VCaP (cell line): Measurements from ENCODE around the gene TENT5C.

ENCODE experiments used
- H3K27ac ChIP-seq: fragments of 450-650 bp; 2 replicates; pipeline ENCODE4 v1.5.1; 2017
- TF ChIP-seq, protein P1 (sequence below): fragments of 450-650 bp; conservative IDR thresholded peaks from 2 replicates; pipeline ENCODE4 v1.5.1; 2017; ENCODE audit warnings: mild to moderate bottlenecking, moderate library complexity

Gene TENT5C

DNA sequence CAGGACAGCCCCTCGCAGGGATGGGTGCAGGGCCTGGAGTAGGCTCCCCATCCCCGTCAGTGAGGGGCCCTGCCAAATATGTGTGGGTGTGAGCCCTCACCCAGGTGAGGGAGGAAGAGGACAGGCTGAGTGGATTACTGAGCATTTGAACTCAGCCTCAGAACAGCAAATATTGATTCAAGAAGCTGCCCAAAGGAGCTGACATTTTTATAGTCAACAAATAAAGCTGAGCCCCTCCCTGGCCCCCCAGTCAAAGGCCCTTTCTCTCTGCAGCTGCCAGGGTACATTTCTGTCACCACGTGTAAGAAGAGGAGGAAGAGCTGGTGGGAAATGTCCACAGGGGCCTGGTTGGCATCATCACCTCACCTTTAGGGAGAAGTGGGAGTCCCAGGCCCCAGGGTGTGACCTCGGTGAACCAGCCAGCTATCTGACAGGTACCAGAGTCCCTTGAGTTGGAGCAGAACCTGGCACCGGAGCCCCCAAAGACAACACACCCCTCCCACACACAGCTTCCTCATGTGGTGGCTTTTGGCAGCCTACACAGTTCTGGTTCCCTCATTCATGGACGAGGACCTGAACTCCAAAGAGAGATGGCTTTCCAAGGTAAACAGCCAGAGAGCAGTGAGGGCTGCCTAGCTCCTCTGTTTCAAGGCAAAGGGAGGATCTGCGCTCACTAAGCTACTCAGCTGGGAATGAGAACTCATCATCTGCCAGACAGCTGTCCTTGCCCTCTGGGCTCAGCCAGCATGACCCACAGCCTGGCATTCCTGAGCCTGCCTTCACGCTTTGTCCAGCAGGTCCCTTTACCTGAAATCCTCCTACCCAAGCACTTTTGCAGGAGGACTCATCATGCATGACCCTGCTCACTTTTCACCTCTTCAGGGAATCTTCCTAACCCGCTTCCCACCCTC is 43.0 kb upstream of the TENT5C start:
- TF ChIP-seq, protein P1, sequence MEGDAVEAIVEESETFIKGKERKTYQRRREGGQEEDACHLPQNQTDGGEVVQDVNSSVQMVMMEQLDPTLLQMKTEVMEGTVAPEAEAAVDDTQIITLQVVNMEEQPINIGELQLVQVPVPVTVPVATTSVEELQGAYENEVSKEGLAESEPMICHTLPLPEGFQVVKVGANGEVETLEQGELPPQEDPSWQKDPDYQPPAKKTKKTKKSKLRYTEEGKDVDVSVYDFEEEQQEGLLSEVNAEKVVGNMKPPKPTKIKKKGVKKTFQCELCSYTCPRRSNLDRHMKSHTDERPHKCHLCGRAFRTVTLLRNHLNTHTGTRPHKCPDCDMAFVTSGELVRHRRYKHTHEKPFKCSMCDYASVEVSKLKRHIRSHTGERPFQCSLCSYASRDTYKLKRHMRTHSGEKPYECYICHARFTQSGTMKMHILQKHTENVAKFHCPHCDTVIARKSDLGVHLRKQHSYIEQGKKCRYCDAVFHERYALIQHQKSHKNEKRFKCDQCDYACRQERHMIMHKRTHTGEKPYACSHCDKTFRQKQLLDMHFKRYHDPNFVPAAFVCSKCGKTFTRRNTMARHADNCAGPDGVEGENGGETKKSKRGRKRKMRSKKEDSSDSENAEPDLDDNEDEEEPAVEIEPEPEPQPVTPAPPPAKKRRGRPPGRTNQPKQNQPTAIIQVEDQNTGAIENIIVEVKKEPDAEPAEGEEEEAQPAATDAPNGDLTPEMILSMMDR: no peak
- H3K27ac ChIP-seq: peak overlapping the region; percentile 66

- peak overlapping the region; percentile 66 for H3K27ac ChIP-seq
- TF ChIP-seq, protein P1: no peak
Measured at GRCh38 chr1:117563492-117563875, 42.4 kb upstream of the TENT5C start.

- peak overlapping the region; percentile 66; the same call in 1 of the 2 replicates for H3K27ac ChIP-seq
- TF ChIP-seq, protein P1: no peak
Measured at GRCh38 chr1:117564227-117565075, 41.4 kb upstream of the TENT5C start.

DNA sequence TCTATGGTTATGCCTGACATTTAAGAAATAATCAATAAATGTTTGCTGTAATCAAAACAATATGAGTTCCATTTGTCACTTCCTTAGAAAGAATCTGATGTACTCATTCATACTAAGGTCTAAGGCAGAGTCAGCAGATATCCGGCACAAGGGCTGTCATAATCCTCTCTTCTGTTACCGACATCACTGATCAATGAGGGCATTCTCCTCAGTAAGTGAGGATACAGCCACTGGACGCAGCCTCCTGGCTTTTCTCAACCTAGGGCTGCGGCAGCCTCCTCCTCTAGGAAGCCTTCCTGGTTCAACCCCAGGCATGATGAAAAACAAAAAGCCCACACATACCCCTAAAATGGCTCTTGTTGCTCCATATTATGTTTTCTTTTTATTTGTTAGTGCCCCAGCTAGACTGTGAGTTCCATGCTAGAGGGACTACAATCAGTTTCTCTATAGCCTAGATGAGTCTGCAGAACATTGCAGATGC is 40.7 kb upstream of the TENT5C start:
- no peak overlapping the region for H3K27ac ChIP-seq
- TF ChIP-seq, protein P1: no peak

- H3K27ac ChIP-seq: no peak overlapping the region
- TF ChIP-seq, protein P1: no peak
Measured at GRCh38 chr1:117565745-117566455, 39.9 kb upstream of the TENT5C start.

- no peak overlapping the region for H3K27ac ChIP-seq
Measured at GRCh38 chr1:117566556-117566955, 39.3 kb upstream of the TENT5C start.

More at GRCh38 chr1:117566556-117566955, 39.3 kb upstream of the TENT5C start:
- TF ChIP-seq, protein P1: no peak
